ENCODE results near the gene GLI2.
A peak's percentile ranks its signal among the peaks of the same experiment; 100 is the strongest.

- peak; percentile 13; the same call in 1 of the 2 replicates for TF ChIP-seq FOS (IDR thresholded peaks at IDR 0.05; ENCODE audit: low read depth, low read length)
- no peak for TF ChIP-seq CTCF (conservative IDR thresholded peaks at IDR 0.05; ENCODE audit: low read depth, low read length)
- TF ChIP-seq RCOR1 (IDR thresholded peaks at IDR 0.05; ENCODE audit: insufficient replicate concordance, low read length), result no peak
- TF ChIP-seq CEBPB (IDR thresholded peaks at IDR 0.05; ENCODE audit: low read depth, low read length), result peak; percentile 91
- no peak for TF ChIP-seq MAFK (IDR thresholded peaks at IDR 0.05; ENCODE audit: low read depth, low read length)
- TF ChIP-seq POLR2A (IDR thresholded peaks at IDR 0.05; ENCODE audit: low read depth, low read length), result no peak
- no peak for TF ChIP-seq USF2 (IDR thresholded peaks at IDR 0.05; ENCODE audit: low read depth, low read length)
- no peak for TF ChIP-seq RFX5 (IDR thresholded peaks at IDR 0.05; ENCODE audit: low read depth, low read length)
- TF ChIP-seq RAD21 (IDR thresholded peaks at IDR 0.05; ENCODE audit: low read length), result peak; percentile 1; the same call in 1 of the 2 replicates
- 0 out of 2 replicates have a peak, but pooled peaks have one; percentile 4 for TF ChIP-seq BHLHE40 (IDR thresholded peaks at IDR 0.05; ENCODE audit: low read depth, low read length)
Measured at GRCh38 chr2:120749506-120750431, 14.1 kb downstream of the GLI2 start.

Data from IMR-90 (cell line).